ENCODE measurements around the gene S100P.

- TF ChIP-seq CTCF (IDR thresholded peaks at IDR 0.05) (no peak), EZH2 (IDR thresholded peaks at IDR 0.05) (no peak), EZH2phosphoT487 (IDR thresholded peaks at IDR 0.05) (no peak)
Observed at GRCh38 chr4:6684656-6685055, 9.0 kb upstream of the S100P start.

Measured in neural progenitor cell (in vitro differentiated cells).